HFFc6 (cell line): ENCODE measurements around the gene KCNK4. TPM values are rescaled to one million over a fixed set of nuclear protein-coding genes. Genes with fewer than 3 reads are reported as not detected.
A peak's percentile ranks its signal among the peaks of the same experiment; 100 is the strongest.
"Not testable (repeated sequence)": the region's sequence is repeated elsewhere in the genome, so short reads cannot be mapped to it uniquely, and the experiment has no call there.

Experiments
- DNase-seq: peaks from one replicate; pipeline ENCODE4 v3.0.0-alpha.2; 2018
- H3K27ac Mint-ChIP-seq: 2 replicates; pipeline ENCODE4 v1.8.0; 2020; ENCODE audit warnings: mild to moderate bottlenecking, mixed read lengths
- H3K27me3 Mint-ChIP-seq: 2 replicates; pipeline ENCODE4 v1.8.0; 2021; ENCODE audit warnings: mild to moderate bottlenecking, moderate library complexity, mixed read lengths; ENCODE audit not compliant: insufficient read depth
- H3K36me3 Mint-ChIP-seq: 2 replicates; pipeline ENCODE4 v1.8.0; 2021; ENCODE audit warnings: low read depth, mixed read lengths
- H3K4me1 Mint-ChIP-seq: 2 replicates; pipeline ENCODE4 v1.8.0; 2020; ENCODE audit warnings: low read depth, mixed read lengths
- H3K4me3 Mint-ChIP-seq: 2 replicates; pipeline ENCODE4 v1.8.0; 2020; ENCODE audit warnings: mild to moderate bottlenecking, moderate library complexity, mixed read lengths
- H3K9me3 Mint-ChIP-seq: 2 replicates; pipeline ENCODE4 v1.8.0; 2020; ENCODE audit warnings: mild to moderate bottlenecking, mixed read lengths
- CTCF ChIP-seq: fragments of 200-600 bp; sonication (generic); IDR thresholded peaks from 2 replicates; pipeline ENCODE4 v1.5.0; 2021; ENCODE audit warnings: antibody characterized with exemption, mild to moderate bottlenecking
- total RNA-seq, 6 experiments: library from RNA; stranded (reverse); fragmentation: NEBNext Ultra II Directional; extraction: Animal tissue kit (Norgen Biotek cat#: 25700); gene quantifications; 2 replicates in 1 of 6; 3 replicates in 5 of 6; pipeline ENCODE4 v1.2.3, GENCODE V29; 2021

The KCNK4 gene
- total RNA-seq, 6 experiments from 2014 or later: 0.14 TPM; not detected in 5

- peaks cover 3% of the 10 kb centered on the region for H3K27me3 Mint-ChIP-seq
- no peaks in the 10 kb centered on the region for H3K9me3 Mint-ChIP-seq
- no peak for DNase-seq
- peaks cover 24% of the 10 kb centered on the region for H3K4me1 Mint-ChIP-seq
- H3K4me3 Mint-ChIP-seq: no peak overlapping the region
- H3K27ac Mint-ChIP-seq: no peak overlapping the region
- H3K36me3 Mint-ChIP-seq: peaks cover 21% of the 10 kb centered on the region
- no peak for TF ChIP-seq CTCF
These were observed 29.5 kb downstream of the KCNK4 start for GRCh38 chr11:64320556-64320955.

GRCh38 chr11:64321026-64321425 is 29.9 kb downstream of the KCNK4 start:
- DNase-seq: no peak
- Mint-ChIP-seq H3K27ac (peak overlapping the region; percentile 40; the same call in 1 of the 2 replicates), H3K36me3 (peaks cover 21% of the 10 kb centered on the region), H3K27me3 (peaks cover 3% of the 10 kb centered on the region), H3K9me3 (no peaks in the 10 kb centered on the region), H3K4me1 (peaks cover 24% of the 10 kb centered on the region), H3K4me3 (no peak overlapping the region)
- TF ChIP-seq CTCF: no peak

GRCh38 chr11:64321533-64321932 is 30.4 kb downstream of the KCNK4 start:
- Mint-ChIP-seq H3K36me3 (peaks cover 18% of the 10 kb centered on the region), H3K4me3 (no peak overlapping the region), H3K4me1 (peaks cover 20% of the 10 kb centered on the region), H3K27ac (no peak overlapping the region), H3K9me3 (no peaks in the 10 kb centered on the region), H3K27me3 (peaks cover 3% of the 10 kb centered on the region)
- DNase-seq: no peak
- TF ChIP-seq CTCF: no peak

GRCh38 chr11:64322925-64323260 is 31.8 kb downstream of the KCNK4 start:
- TF ChIP-seq CTCF: no peak
- peaks cover 3% of the 10 kb centered on the region for H3K27me3 Mint-ChIP-seq
- DNase-seq: no peak

GRCh38 chr11:64323373-64323772 is 32.3 kb downstream of the KCNK4 start:
- H3K4me3 Mint-ChIP-seq: no peak overlapping the region
- peaks cover 15% of the 10 kb centered on the region for H3K4me1 Mint-ChIP-seq
- peaks cover 4% of the 10 kb centered on the region for H3K27me3 Mint-ChIP-seq
- peaks cover 12% of the 10 kb centered on the region for H3K36me3 Mint-ChIP-seq
- no peaks in the 10 kb centered on the region; the same call in 1 of the 2 replicates for H3K9me3 Mint-ChIP-seq
- TF ChIP-seq CTCF: no peak
- no peak for DNase-seq
- H3K27ac Mint-ChIP-seq: no peak overlapping the region

More at GRCh38 chr11:64322925-64323260, 31.8 kb downstream of the KCNK4 start:
- Mint-ChIP-seq H3K4me3 (no peak overlapping the region), H3K9me3 (no peaks in the 10 kb centered on the region; the same call in 1 of the 2 replicates), H3K27ac (no peak overlapping the region), H3K4me1 (peaks cover 15% of the 10 kb centered on the region), H3K36me3 (peaks cover 12% of the 10 kb centered on the region)

- peaks cover 12% of the 10 kb centered on the region for H3K36me3 Mint-ChIP-seq
- not testable (repeated sequence) for H3K27me3 Mint-ChIP-seq, H3K27ac Mint-ChIP-seq, DNase-seq, H3K9me3 Mint-ChIP-seq, H3K4me3 Mint-ChIP-seq
- H3K4me1 Mint-ChIP-seq: peaks cover 12% of the 10 kb centered on the region
These were observed 32.9 kb downstream of the KCNK4 start for GRCh38 chr11:64323984-64324383.
